Mesenchymal stem cell (in vitro differentiated cells and primary cell): ENCODE results near the gene THEM4.
"Not testable (repeated sequence)": the region's sequence is repeated elsewhere in the genome, so short reads cannot be mapped to it uniquely, and the experiment has no call there.

ENCODE experiments used
- DNase-seq: peaks from one replicate; pipeline ENCODE4 v3.0.0-alpha.2; 2013
- H2AFZ ChIP-seq: one replicate; pipeline ENCODE4 v1.6.1; 2013; ENCODE audit warnings: low read depth, mild to moderate bottlenecking, control low read depth, inconsistent platforms, low read length, moderate library complexity
- H2AK5ac ChIP-seq: 2 replicates; pipeline ENCODE4 v1.6.1; 2013; ENCODE audit warnings: low read length, moderate library complexity, mild to moderate bottlenecking, inconsistent platforms; ENCODE audit not compliant: severe bottlenecking
- H2BK120ac ChIP-seq: one replicate; pipeline ENCODE4 v1.6.1; 2013; ENCODE audit warnings: low read depth, mild to moderate bottlenecking, inconsistent platforms, low read length, moderate library complexity
- H2BK12ac ChIP-seq, 2 experiments: one replicate each; pipeline ENCODE4 v1.6.1; 2013; ENCODE audit warnings: inconsistent platforms in 2 of 2, low read length in 2 of 2, mild to moderate bottlenecking in 2 of 2, moderate library complexity in 2 of 2, control low read depth in 1 of 2
- H2BK15ac ChIP-seq: one replicate; pipeline ENCODE4 v1.6.1; 2013; ENCODE audit warnings: mild to moderate bottlenecking, low read depth, inconsistent platforms; ENCODE audit not compliant: poor library complexity, severe bottlenecking
- H2BK5ac ChIP-seq: 2 replicates; pipeline ENCODE4 v1.6.1; 2013; ENCODE audit warnings: low read depth, mild to moderate bottlenecking, low read length, control low read depth, inconsistent platforms; ENCODE audit not compliant: poor library complexity, severe bottlenecking
- H3K14ac ChIP-seq, 2 experiments: one replicate each; pipeline ENCODE4 v1.6.1; 2013; ENCODE audit warnings: inconsistent platforms in 2 of 2, low read length in 2 of 2, control low read depth in 1 of 2, mild to moderate bottlenecking in 1 of 2, moderate library complexity in 1 of 2
- H3K18ac ChIP-seq, 2 experiments: one replicate each; pipeline ENCODE4 v1.6.1; 2013; ENCODE audit warnings: inconsistent platforms in 2 of 2, low read length in 2 of 2, control low read depth in 1 of 2, low read depth in 1 of 2, mild to moderate bottlenecking in 1 of 2
- H3K23ac ChIP-seq, 2 experiments: one replicate each; pipeline ENCODE4 v1.6.1; 2013; ENCODE audit warnings: inconsistent platforms in 2 of 2, low read length in 2 of 2, mild to moderate bottlenecking in 2 of 2, moderate library complexity in 2 of 2, control low read depth in 1 of 2
- H3K27ac ChIP-seq: 2 replicates; pipeline ENCODE4 v1.5.1; 2013; ENCODE audit warnings: mild to moderate bottlenecking, moderate library complexity, low read length, control low read depth, inconsistent platforms; ENCODE audit not compliant: poor library complexity, severe bottlenecking
- H3K27me3 ChIP-seq, 2 experiments: 2 replicates each; pipeline versions ENCODE4 v1.6.1 to v1.7.0; 2013; ENCODE audit warnings: low read length in 2 of 2, mild to moderate bottlenecking in 2 of 2, moderate library complexity in 2 of 2, control low read depth in 1 of 2, inconsistent platforms in 1 of 2; ENCODE audit not compliant: control insufficient read depth in 1 of 2, insufficient read depth in 1 of 2
- H3K36me3 ChIP-seq, 2 experiments: 2 replicates each; pipeline versions ENCODE4 v1.6.1 to v1.7.0; 2013; ENCODE audit warnings: low read length in 2 of 2, control low read depth in 1 of 2, inconsistent platforms in 1 of 2, low read depth in 1 of 2, mild to moderate bottlenecking in 1 of 2; ENCODE audit not compliant: insufficient read depth in 2 of 2, control insufficient read depth in 1 of 2
- H3K4ac ChIP-seq, 2 experiments: one replicate each; pipeline ENCODE4 v1.6.1; 2013; ENCODE audit warnings: inconsistent platforms in 2 of 2, low read length in 2 of 2, mild to moderate bottlenecking in 2 of 2, moderate library complexity in 2 of 2, control low read depth in 1 of 2, low read depth in 1 of 2
- H3K4me1 ChIP-seq: 2 replicates; pipeline ENCODE4 v1.6.1; 2013; ENCODE audit warnings: low read depth, low read length, control low read depth; ENCODE audit not compliant: control insufficient read depth, insufficient read depth
- H3K4me2 ChIP-seq: 2 replicates; pipeline ENCODE4 v1.6.1; 2013; ENCODE audit warnings: low read length, mild to moderate bottlenecking, inconsistent platforms; ENCODE audit not compliant: poor library complexity, severe bottlenecking
- H3K4me3 ChIP-seq, 2 experiments: 2 replicates each; pipeline versions ENCODE4 v1.5.1 to v1.7.0; 2013; ENCODE audit warnings: low read length in 2 of 2, mild to moderate bottlenecking in 2 of 2, control low read depth in 1 of 2, low read depth in 1 of 2; ENCODE audit not compliant: insufficient read depth in 1 of 2
- H3K79me1 ChIP-seq: replicated peaks from 2 replicates; pipeline ENCODE4 v1.6.1; 2013; ENCODE audit warnings: mild to moderate bottlenecking, control low read depth, low read length, inconsistent platforms; ENCODE audit not compliant: poor library complexity, severe bottlenecking
- H3K9ac ChIP-seq: 2 replicates; pipeline ENCODE4 v1.7.0; 2013; ENCODE audit warnings: mild to moderate bottlenecking, low read length, moderate library complexity
- H3K9me3 ChIP-seq: 2 replicates; pipeline ENCODE4 v1.7.0; 2013; ENCODE audit warnings: mild to moderate bottlenecking, low read length; ENCODE audit not compliant: control insufficient read depth
- H4K8ac ChIP-seq: one replicate; pipeline ENCODE4 v1.6.1; 2013; ENCODE audit warnings: inconsistent platforms, mild to moderate bottlenecking, low read length, moderate library complexity
- H4K91ac ChIP-seq: one replicate; pipeline ENCODE4 v1.6.1; 2013; ENCODE audit warnings: mild to moderate bottlenecking, low read length, inconsistent platforms
- WGBS: methylation state at CpG from one replicate; pipeline ENCODE4 v1.1.7; 2013; ENCODE audit warnings: mixed read lengths; 5-methylcytosine and 5-hydroxymethylcytosine counted together

THEM4 gene

DNA sequence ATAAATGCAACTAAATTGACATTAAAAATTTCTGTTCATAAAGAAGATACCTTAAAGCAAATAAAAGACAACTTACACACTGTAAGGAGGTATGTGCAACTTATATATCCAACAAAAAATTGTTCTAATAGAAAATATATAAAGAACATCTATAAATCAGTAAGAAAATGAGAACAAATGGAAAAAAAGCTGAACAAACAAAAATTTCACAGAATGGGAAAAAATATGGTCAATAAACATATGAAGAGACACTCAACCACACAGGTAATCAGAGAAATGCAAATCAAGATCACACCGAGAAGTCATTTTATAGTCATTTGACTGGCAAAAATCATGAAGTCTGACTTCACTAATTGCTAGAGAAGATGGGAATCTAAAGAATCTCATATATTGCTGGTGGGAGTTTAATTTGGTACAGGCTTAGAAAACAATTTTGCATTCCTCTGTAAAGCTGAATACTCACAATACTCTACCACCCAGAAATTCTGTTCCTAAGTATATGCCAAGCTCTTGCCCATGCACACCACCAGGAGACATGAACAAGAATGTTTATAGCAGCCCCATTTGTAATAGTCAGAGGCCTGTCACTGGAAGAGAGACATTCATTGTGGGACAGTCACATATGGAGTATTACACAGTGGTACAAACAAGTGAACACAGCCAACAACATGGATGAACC, 33.8 kb downstream of the THEM4 start:
- Histone ChIP-seq H2BK120ac (no peak overlapping the region), H3K9me3 (no peaks in the 10 kb centered on the region), H2AK5ac (no peak overlapping the region), H3K4me2 (no peak overlapping the region), H3K14ac (no peak overlapping the region), H3K36me3 (peaks cover 9 to 46% of the 10 kb centered on the region in 2 experiments), H3K27ac (no peak overlapping the region), H2AFZ (no peak overlapping the region), H4K8ac (no peak overlapping the region), H4K91ac (no peak overlapping the region), H3K27me3 (no peaks in the 10 kb centered on the region), H3K18ac (no peak overlapping the region), H2BK5ac (no peak overlapping the region), H3K4me3 (no peak overlapping the region), H3K23ac (no peak overlapping the region), H3K79me1 (no peaks in the 10 kb centered on the region), H2BK15ac (no peak overlapping the region), H2BK12ac (no peak overlapping the region), H3K9ac (no peak overlapping the region), H3K4me1 (no peaks in the 10 kb centered on the region), H3K4ac (no peak overlapping the region)
- WGBS = no CpG with 5 or more reads among the region's 1 CpG
- DNase-seq = no peak

DNA sequence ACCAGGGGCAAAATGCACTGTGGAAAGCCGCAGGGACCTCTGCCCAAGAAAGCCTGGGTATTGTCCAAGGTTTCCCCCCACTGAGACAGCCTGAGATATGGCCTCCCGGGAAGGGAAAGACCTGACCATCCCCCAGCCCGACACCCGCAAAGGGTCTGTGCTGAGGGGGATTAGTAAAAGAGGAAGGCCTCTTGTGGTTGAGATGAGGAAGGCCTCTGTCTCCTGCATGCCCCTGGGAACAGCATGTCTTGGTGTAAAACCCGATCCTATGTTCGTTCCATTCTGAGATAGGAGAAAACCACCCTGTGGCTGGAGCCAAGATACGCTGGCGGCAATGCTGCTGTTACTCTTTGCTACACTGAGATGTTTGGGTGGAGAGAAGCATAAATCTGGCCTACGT, 36.5 kb downstream of the THEM4 start:
- peaks cover 9 to 44% of the 10 kb centered on the region in 2 experiments for H3K36me3 ChIP-seq
- not testable (repeated sequence) for H2AFZ ChIP-seq, H3K4ac ChIP-seq, H3K27ac ChIP-seq, H3K4me3 ChIP-seq, H4K8ac ChIP-seq, H3K14ac ChIP-seq, H3K9me3 ChIP-seq, H4K91ac ChIP-seq, H3K18ac ChIP-seq, H3K23ac ChIP-seq, H3K4me2 ChIP-seq, H2BK5ac ChIP-seq, H3K27me3 ChIP-seq, H3K4me1 ChIP-seq, H2BK120ac ChIP-seq, H2BK12ac ChIP-seq, DNase-seq, H2BK15ac ChIP-seq, H3K79me1 ChIP-seq, H2AK5ac ChIP-seq, H3K9ac ChIP-seq
- 69% methylated on average over 9 of the region's 9 CpGs for WGBS

DNA sequence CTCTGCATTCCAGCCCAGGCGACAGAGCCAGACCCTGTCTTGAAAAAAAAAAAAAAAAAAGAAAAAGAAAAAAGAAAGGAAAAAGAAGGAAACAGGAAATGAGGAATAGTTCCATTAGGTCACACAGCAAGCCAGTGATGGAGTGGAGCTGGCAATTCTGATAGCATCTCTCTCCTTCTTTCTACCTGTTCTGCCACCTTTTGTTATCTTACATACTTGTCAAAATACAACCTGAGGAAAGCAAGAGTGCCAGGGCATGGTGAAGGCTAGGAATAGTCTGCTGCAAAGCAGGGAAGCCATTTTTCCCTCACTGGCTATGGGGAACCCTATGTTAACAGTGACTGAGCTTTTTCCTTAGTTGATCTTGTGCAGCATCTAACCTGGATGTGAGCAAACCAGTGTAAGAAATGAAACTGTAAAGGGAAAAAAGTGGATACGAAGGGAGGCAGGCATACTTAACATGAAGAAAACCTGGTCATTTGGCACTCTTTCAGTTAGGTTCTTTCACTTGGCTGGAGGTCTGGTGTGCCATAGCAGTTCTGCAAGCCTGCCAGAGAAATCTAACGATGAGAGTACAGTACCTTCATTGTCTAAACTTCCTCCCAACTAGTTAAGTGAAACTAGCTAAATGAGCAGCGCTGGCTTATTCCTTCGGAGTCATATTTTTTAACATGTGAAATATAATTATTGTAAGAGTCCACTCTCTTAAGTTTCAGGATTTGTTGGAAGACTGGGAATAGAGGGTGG, 37.9 kb downstream of the THEM4 start:
- no peak overlapping the region for H3K23ac ChIP-seq
- H2BK12ac ChIP-seq = no peak overlapping the region
- H3K18ac ChIP-seq = no peak overlapping the region
- no peak overlapping the region for H2BK15ac ChIP-seq
- H3K4me1 ChIP-seq = no peaks in the 10 kb centered on the region
- H3K4me2 ChIP-seq = no peak overlapping the region
- no peaks in the 10 kb centered on the region for H3K9me3 ChIP-seq
- no peak overlapping the region for H2AFZ ChIP-seq
- H3K4me3 ChIP-seq = no peak overlapping the region
- H4K8ac ChIP-seq = no peak overlapping the region
- 100% methylated on average over 3 of the region's 5 CpGs for WGBS
- H2AK5ac ChIP-seq = no peak overlapping the region
- no peak overlapping the region for H3K9ac ChIP-seq
- no peaks in the 10 kb centered on the region for H3K27me3 ChIP-seq
- no peak overlapping the region for H3K27ac ChIP-seq
- DNase-seq = no peak
- no peak overlapping the region for H2BK5ac ChIP-seq
- no peak overlapping the region for H4K91ac ChIP-seq
- no peak overlapping the region for H2BK120ac ChIP-seq
- H3K14ac ChIP-seq = no peak overlapping the region
- H3K36me3 ChIP-seq = peaks cover 9 to 33% of the 10 kb centered on the region in 2 experiments
- no peak overlapping the region for H3K4ac ChIP-seq
- no peaks in the 10 kb centered on the region for H3K79me1 ChIP-seq

DNA sequence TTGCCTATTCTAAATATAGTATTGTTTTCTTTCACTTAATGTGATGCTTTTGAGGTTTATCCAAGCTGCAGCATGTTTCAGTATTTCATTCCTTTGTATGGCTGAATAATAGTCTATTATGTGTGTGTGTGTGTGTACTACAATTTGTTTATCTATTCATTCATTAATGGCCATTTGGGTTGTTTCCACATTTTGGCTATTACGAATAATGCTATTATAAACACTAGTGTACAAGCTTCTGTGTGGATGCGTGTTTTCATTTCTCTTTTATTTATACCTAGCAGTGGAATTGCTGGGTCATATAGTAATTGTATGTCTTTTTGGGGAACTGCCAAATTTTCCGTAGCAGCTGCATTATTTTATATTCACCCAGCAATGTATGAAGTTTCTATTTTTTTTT, 40.8 kb downstream of the THEM4 start:
- H2AK5ac ChIP-seq = no peak overlapping the region
- no peak overlapping the region for H3K4me2 ChIP-seq
- H3K9ac ChIP-seq = peak overlapping the region; percentile 36
- no peaks in the 10 kb centered on the region for H3K9me3 ChIP-seq
- peaks cover 0 to 4% of the 10 kb centered on the region in 2 experiments for H3K27me3 ChIP-seq
- H3K4me3 ChIP-seq = no peak overlapping the region
- H2BK5ac ChIP-seq = no peak overlapping the region
- no peak overlapping the region for H4K8ac ChIP-seq
- WGBS = no CpG with 5 or more reads among the region's 3 CpGs
- no peak overlapping the region for H3K18ac ChIP-seq
- no peaks in the 10 kb centered on the region for H3K79me1 ChIP-seq
- no peak for DNase-seq
- H2AFZ ChIP-seq = no peak overlapping the region
- no peak overlapping the region for H2BK12ac ChIP-seq
- peaks cover 0 to 10% of the 10 kb centered on the region in 2 experiments for H3K36me3 ChIP-seq
- no peak overlapping the region for H2BK15ac ChIP-seq
- H3K14ac ChIP-seq = no peak overlapping the region
- no peak overlapping the region for H4K91ac ChIP-seq
- no peak overlapping the region for H3K23ac ChIP-seq
- no peaks in the 10 kb centered on the region for H3K4me1 ChIP-seq
- no peak overlapping the region for H3K4ac ChIP-seq
- H3K27ac ChIP-seq = no peak overlapping the region
- no peak overlapping the region for H2BK120ac ChIP-seq
